ENCODE data around the gene SLC12A7. TPM values are rescaled to one million over a fixed set of nuclear protein-coding genes. Genes with fewer than 3 reads are reported as not detected.

SLC12A7 gene
- total RNA-seq, 1 experiment from 2014 or later = 48.2 TPM

DNA sequence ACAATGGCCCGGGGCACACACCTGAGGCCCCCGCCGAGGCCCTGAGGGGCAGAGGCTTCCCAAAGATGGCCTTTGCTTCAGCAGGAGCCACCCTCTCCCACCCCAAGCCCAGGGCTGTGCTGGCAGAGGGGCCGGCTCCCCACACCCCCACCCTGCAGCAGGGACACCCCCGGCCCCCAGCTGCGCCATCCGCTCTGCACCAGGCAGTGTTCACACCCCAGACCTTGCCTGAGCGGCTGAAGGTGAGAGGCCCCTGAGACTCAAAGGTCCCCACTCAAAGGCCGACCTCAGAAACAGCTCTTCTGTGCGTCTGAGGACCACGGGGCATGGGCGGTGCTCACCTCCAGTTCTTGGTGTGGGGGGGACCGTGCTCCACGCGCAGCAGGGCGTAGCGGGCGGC lies 37.6 kb downstream of the SLC12A7 start:
- no TSS peak for BruUV-seq (replicated peaks)
- Histone ChIP-seq H3K27me3 (ENCODE audit: low read length) (no peaks in the 10 kb centered on the region), H3K4me3 (ENCODE audit: low read length) (no peak overlapping the region), H3K4me2 (ENCODE audit: low read length) (no peak overlapping the region), H3K36me3 (ENCODE audit: low read depth, low read length) (peaks cover 14% of the 10 kb centered on the region; the same call in 1 of the 2 replicates), H3K9ac (ENCODE audit: low read length) (no peak overlapping the region), H2AFZ (ENCODE audit: low read length) (no peak overlapping the region), H3K9me3 (ENCODE audit: low read length) (no peaks in the 10 kb centered on the region), H3K9me2 (replicated peaks; ENCODE audit: low read length) (no peaks in the 10 kb centered on the region), H3K4me1 (ENCODE audit: insufficient read depth, low read length) (no peaks in the 10 kb centered on the region), H3K27ac (ENCODE audit: low read length) (no peak overlapping the region), H3F3A (ENCODE audit: low read length, unreplicated experiment) (no peaks in the 10 kb centered on the region), H4K20me1 (ENCODE audit: low read length) (no peaks in the 10 kb centered on the region), H3K79me2 (ENCODE audit: low read length) (no peaks in the 10 kb centered on the region)
- DNase-seq (no peak), ATAC-seq (no peak)
- CTCF ChIA-PET = no interaction called here
- POLR2A ChIA-PET (ENCODE audit: unreplicated experiment) = no interaction called here
- intact Hi-C loops (cut with micrococcal nuclease) = no loop called here
- TF ChIP-seq EZH2phosphoT487 (IDR thresholded peaks at IDR 0.05; ENCODE audit: borderline replicate concordance, low read length) = no peak
- TF ChIP-seq EZH2 (IDR thresholded peaks at IDR 0.05; ENCODE audit: low read length, unreplicated experiment) = no peak
- TF ChIP-seq, protein P1, sequence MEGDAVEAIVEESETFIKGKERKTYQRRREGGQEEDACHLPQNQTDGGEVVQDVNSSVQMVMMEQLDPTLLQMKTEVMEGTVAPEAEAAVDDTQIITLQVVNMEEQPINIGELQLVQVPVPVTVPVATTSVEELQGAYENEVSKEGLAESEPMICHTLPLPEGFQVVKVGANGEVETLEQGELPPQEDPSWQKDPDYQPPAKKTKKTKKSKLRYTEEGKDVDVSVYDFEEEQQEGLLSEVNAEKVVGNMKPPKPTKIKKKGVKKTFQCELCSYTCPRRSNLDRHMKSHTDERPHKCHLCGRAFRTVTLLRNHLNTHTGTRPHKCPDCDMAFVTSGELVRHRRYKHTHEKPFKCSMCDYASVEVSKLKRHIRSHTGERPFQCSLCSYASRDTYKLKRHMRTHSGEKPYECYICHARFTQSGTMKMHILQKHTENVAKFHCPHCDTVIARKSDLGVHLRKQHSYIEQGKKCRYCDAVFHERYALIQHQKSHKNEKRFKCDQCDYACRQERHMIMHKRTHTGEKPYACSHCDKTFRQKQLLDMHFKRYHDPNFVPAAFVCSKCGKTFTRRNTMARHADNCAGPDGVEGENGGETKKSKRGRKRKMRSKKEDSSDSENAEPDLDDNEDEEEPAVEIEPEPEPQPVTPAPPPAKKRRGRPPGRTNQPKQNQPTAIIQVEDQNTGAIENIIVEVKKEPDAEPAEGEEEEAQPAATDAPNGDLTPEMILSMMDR (conservative IDR thresholded peaks at IDR 0.05; ENCODE audit: low read depth, low read length) = no peak

DNA sequence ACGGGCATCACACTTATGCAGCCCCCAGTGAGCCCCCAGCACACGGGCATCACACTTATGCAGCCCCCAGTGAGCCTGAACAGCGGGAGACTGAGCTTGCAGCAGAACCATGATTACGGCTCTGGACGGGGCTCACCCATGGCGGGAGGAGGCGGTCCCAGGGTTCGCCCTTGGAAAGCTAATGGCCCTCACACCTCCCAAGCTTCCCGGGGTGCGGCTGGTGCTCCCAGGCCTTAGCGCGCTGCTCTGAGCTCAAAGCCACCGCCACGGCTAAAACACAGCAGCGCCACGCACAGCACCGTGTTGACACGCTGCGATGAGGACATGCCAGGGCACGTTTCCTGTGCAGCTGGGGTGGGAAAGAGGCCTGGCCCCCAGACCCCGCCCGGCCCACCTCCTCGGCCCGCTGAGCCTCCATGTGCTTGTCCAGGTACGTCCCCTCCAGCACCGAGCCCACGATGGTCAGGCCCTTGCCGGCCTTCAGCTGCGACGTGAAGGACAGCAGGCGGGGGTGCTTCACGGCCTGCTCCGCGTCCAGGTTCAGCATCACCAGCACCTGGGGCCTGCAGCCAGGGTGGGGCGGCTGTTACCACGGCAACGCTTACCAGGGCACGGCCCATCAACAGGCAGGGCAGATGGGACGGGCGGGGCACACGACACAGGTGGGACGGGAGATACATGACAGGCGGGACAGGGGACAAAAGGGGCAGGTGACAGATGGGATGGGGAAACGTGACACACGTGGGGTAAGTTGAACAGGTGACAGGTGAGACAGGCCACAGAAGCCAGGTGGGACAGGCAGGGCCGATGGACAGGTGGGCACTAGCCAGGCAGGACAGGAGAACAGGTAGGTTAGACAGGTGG lies 38.4 kb downstream of the SLC12A7 start:
- Histone ChIP-seq H3F3A (ENCODE audit: low read length, unreplicated experiment) (no peaks in the 10 kb centered on the region), H3K9me3 (ENCODE audit: low read length) (no peaks in the 10 kb centered on the region), H3K9ac (ENCODE audit: low read length) (no peak overlapping the region), H3K27ac (ENCODE audit: low read length) (no peak overlapping the region), H3K79me2 (ENCODE audit: low read length) (no peaks in the 10 kb centered on the region), H2AFZ (ENCODE audit: low read length) (no peak overlapping the region), H3K9me2 (replicated peaks; ENCODE audit: low read length) (no peaks in the 10 kb centered on the region), H3K36me3 (ENCODE audit: low read depth, low read length) (peaks cover 10% of the 10 kb centered on the region; the same call in 1 of the 2 replicates), H3K4me3 (ENCODE audit: low read length) (no peak overlapping the region), H3K4me1 (ENCODE audit: insufficient read depth, low read length) (no peaks in the 10 kb centered on the region), H3K27me3 (ENCODE audit: low read length) (no peaks in the 10 kb centered on the region), H3K4me2 (ENCODE audit: low read length) (no peak overlapping the region), H4K20me1 (ENCODE audit: low read length) (no peaks in the 10 kb centered on the region)
- intact Hi-C loops (cut with micrococcal nuclease) = no loop called here
- TF ChIP-seq EZH2phosphoT487 (IDR thresholded peaks at IDR 0.05; ENCODE audit: borderline replicate concordance, low read length) (no peak), EZH2 (IDR thresholded peaks at IDR 0.05; ENCODE audit: low read length, unreplicated experiment) (no peak)
- TF ChIP-seq, protein P1 (conservative IDR thresholded peaks at IDR 0.05; ENCODE audit: low read depth, low read length) = no peak
- no TSS peak for BruUV-seq (replicated peaks)
- ChIA-PET POLR2A (ENCODE audit: unreplicated experiment) (no interaction called here), CTCF (no interaction called here)
- DNase-seq = no peak
- no peak for ATAC-seq

DNA sequence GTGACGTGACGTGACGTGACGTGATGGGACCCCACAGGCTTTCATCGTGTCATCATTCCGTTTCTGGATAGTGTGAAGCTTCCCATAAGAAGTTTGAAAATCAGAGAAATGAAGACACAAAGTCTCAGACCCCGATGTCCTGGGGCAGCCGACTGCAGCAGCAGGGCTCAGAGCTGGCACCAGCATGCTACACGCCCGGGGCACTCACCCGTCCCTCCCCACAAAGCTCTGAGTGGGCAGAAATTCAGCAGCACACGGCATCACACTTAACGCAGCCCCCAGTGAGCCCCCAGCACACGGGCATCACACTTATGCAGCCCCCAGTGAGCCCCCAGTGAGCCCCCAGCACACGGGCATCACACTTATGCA lies 42.2 kb downstream of the SLC12A7 start:
- no peak overlapping the region for H3K27ac ChIP-seq (ENCODE audit: low read length)
- H3K4me1 ChIP-seq (ENCODE audit: insufficient read depth, low read length) = no peaks in the 10 kb centered on the region
- intact Hi-C loops (cut with micrococcal nuclease) = no loop called here
- no TSS peak for BruUV-seq (replicated peaks)
- no peaks in the 10 kb centered on the region for H3K9me3 ChIP-seq (ENCODE audit: low read length)
- H3K9me2 ChIP-seq (replicated peaks; ENCODE audit: low read length) = no peaks in the 10 kb centered on the region
- POLR2A ChIA-PET (ENCODE audit: unreplicated experiment) = no interaction called here
- H3K27me3 ChIP-seq (ENCODE audit: low read length) = no peaks in the 10 kb centered on the region
- DNase-seq (no peak), ATAC-seq (no peak)
- H4K20me1 ChIP-seq (ENCODE audit: low read length) = no peaks in the 10 kb centered on the region
- no peaks in the 10 kb centered on the region for H3K79me2 ChIP-seq (ENCODE audit: low read length)
- H3K9ac ChIP-seq (ENCODE audit: low read length) = no peak overlapping the region
- H3K4me2 ChIP-seq (ENCODE audit: low read length) = no peak overlapping the region
- no peak overlapping the region for H3K4me3 ChIP-seq (ENCODE audit: low read length)
- peaks cover 4% of the 10 kb centered on the region; the same call in 1 of the 2 replicates for H3K36me3 ChIP-seq (ENCODE audit: low read depth, low read length)
- no peak overlapping the region for H2AFZ ChIP-seq (ENCODE audit: low read length)
- TF ChIP-seq EZH2 (IDR thresholded peaks at IDR 0.05; ENCODE audit: low read length, unreplicated experiment) (no peak), EZH2phosphoT487 (IDR thresholded peaks at IDR 0.05; ENCODE audit: borderline replicate concordance, low read length) (no peak)
- TF ChIP-seq, protein P1 (conservative IDR thresholded peaks at IDR 0.05; ENCODE audit: low read depth, low read length) = no peak
- CTCF ChIA-PET = no interaction called here
- H3F3A ChIP-seq (ENCODE audit: low read length, unreplicated experiment) = no peaks in the 10 kb centered on the region

Data from PC-3 (cell line).